Measurements from ENCODE around the gene KIF21A. TPM values are rescaled to one million over a fixed set of nuclear protein-coding genes. Genes with fewer than 3 reads are reported as not detected.

KIF21A gene
- polyA plus RNA-seq, 1 donor from 2014 or later, result 130 TPM

DNA sequence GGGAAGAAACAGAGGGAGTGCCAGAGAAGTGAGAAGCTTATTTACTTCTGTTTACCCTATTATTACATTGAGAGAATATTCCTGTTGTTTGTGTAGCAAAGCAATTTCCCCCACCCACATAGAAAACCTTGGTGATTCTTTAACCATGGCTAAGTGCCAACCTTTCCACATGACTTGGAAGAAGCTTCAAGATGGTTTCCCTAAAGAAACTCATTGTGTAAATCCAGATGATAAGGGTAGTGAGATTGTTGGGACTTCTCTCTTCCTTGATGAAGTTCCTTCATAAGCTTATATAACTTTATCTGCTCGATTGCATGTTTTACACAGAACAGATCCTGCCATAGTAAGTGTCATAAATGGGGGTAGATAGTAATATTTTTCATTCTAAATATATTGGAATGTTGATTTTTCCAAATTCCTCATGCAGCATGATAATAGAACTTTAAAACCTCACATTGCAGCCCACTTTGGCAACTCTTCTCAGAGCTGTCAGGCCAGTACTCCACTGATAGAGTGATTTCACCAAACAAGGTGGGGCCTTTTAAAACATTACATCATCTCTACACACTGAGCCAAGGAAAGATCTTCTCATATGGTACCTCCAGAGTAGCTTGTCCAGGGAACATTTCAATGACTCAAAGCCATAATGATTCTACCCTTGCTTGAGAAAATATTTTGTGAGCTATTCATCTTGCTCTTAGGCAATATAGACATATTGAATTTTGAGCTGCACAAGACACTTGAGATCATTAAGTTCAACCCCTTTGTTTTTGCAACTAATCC is 47.8 kb upstream of the KIF21A start:
- Histone ChIP-seq H3K27me3 (ENCODE audit: insufficient read depth, low read depth, low read length) (no peaks in the 10 kb centered on the region), H3F3A (ENCODE audit: insufficient read depth, low read length, poor library complexity, severe bottlenecking) (no peaks in the 10 kb centered on the region), H3K79me2 (replicated peaks; ENCODE audit: insufficient read depth, low read length) (no peaks in the 10 kb centered on the region), H3K9me3 (ENCODE audit: low read length) (no peaks in the 10 kb centered on the region), H4K20me1 (ENCODE audit: insufficient read depth) (no peaks in the 10 kb centered on the region), H3K27ac (ENCODE audit: low read length) (no peak overlapping the region), H2AFZ (ENCODE audit: low read depth, low read length) (no peak overlapping the region), H3K4me3 (ENCODE audit: low read length) (no peak overlapping the region), H3K9ac (ENCODE audit: low read length) (no peak overlapping the region), H3K36me3 (ENCODE audit: insufficient read depth, low read length) (no peaks in the 10 kb centered on the region), H3K9me2 (ENCODE audit: insufficient read depth, low read length) (no peaks in the 10 kb centered on the region), H3K4me2 (ENCODE audit: low read length) (no peak overlapping the region)
- TF ChIP-seq SMC3 (conservative IDR thresholded peaks at IDR 0.05; ENCODE audit: poor library complexity), result no peak
- no peak for TF ChIP-seq MXI1 (conservative IDR thresholded peaks at IDR 0.05; ENCODE audit: poor library complexity, severe bottlenecking)
- TF ChIP-seq, protein P1, sequence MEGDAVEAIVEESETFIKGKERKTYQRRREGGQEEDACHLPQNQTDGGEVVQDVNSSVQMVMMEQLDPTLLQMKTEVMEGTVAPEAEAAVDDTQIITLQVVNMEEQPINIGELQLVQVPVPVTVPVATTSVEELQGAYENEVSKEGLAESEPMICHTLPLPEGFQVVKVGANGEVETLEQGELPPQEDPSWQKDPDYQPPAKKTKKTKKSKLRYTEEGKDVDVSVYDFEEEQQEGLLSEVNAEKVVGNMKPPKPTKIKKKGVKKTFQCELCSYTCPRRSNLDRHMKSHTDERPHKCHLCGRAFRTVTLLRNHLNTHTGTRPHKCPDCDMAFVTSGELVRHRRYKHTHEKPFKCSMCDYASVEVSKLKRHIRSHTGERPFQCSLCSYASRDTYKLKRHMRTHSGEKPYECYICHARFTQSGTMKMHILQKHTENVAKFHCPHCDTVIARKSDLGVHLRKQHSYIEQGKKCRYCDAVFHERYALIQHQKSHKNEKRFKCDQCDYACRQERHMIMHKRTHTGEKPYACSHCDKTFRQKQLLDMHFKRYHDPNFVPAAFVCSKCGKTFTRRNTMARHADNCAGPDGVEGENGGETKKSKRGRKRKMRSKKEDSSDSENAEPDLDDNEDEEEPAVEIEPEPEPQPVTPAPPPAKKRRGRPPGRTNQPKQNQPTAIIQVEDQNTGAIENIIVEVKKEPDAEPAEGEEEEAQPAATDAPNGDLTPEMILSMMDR (IDR thresholded peaks at IDR 0.05; ENCODE audit: poor library complexity, severe bottlenecking), result no peak
- no peak for TF ChIP-seq POLR2AphosphoS5 (IDR thresholded peaks at IDR 0.05)
- no peak for TF ChIP-seq TAF1 (IDR thresholded peaks at IDR 0.05; ENCODE audit: low read depth)
- no peak for TF ChIP-seq RAD21 (conservative IDR thresholded peaks at IDR 0.05)
- TF ChIP-seq EZH2 (IDR thresholded peaks at IDR 0.05; ENCODE audit: borderline replicate concordance, insufficient read depth, low read length, poor library complexity, severe bottlenecking), result no peak
- no peak for TF ChIP-seq EP300 (conservative IDR thresholded peaks at IDR 0.05; ENCODE audit: poor library complexity, severe bottlenecking)
- TF ChIP-seq, protein P2, sequence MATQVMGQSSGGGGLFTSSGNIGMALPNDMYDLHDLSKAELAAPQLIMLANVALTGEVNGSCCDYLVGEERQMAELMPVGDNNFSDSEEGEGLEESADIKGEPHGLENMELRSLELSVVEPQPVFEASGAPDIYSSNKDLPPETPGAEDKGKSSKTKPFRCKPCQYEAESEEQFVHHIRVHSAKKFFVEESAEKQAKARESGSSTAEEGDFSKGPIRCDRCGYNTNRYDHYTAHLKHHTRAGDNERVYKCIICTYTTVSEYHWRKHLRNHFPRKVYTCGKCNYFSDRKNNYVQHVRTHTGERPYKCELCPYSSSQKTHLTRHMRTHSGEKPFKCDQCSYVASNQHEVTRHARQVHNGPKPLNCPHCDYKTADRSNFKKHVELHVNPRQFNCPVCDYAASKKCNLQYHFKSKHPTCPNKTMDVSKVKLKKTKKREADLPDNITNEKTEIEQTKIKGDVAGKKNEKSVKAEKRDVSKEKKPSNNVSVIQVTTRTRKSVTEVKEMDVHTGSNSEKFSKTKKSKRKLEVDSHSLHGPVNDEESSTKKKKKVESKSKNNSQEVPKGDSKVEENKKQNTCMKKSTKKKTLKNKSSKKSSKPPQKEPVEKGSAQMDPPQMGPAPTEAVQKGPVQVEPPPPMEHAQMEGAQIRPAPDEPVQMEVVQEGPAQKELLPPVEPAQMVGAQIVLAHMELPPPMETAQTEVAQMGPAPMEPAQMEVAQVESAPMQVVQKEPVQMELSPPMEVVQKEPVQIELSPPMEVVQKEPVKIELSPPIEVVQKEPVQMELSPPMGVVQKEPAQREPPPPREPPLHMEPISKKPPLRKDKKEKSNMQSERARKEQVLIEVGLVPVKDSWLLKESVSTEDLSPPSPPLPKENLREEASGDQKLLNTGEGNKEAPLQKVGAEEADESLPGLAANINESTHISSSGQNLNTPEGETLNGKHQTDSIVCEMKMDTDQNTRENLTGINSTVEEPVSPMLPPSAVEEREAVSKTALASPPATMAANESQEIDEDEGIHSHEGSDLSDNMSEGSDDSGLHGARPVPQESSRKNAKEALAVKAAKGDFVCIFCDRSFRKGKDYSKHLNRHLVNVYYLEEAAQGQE (IDR thresholded peaks at IDR 0.05; ENCODE audit: borderline replicate concordance), result no peak

DNA sequence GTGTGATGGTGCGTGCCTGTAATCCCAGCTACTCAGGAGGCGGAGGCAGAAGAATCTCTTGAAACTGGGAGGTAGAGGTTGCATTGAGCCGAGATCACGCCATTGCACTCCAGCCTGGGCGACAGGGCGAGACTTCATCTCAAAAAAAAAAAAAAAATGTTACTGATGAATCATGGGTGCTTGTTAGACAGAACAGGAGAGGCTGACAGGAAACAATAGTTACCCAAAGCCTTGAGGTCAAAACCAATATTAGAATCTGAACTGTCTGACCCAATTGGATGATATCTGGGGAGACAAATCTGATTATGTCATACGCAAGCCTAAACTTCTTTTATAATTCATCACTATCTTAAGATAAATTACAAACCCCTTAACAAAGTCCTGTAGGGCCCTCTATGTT is 40.7 kb upstream of the KIF21A start:
- no peaks in the 10 kb centered on the region for H3K9me2 ChIP-seq (ENCODE audit: insufficient read depth, low read length)
- no peak overlapping the region for H2AFZ ChIP-seq (ENCODE audit: low read depth, low read length)
- no peaks in the 10 kb centered on the region for H3F3A ChIP-seq (ENCODE audit: insufficient read depth, low read length, poor library complexity, severe bottlenecking)
- H3K9me3 ChIP-seq (ENCODE audit: low read length), result no peaks in the 10 kb centered on the region
- no peaks in the 10 kb centered on the region for H3K27me3 ChIP-seq (ENCODE audit: insufficient read depth, low read depth, low read length)
- H4K20me1 ChIP-seq (ENCODE audit: insufficient read depth), result no peaks in the 10 kb centered on the region
- H3K27ac ChIP-seq (ENCODE audit: low read length), result no peak overlapping the region
- no peaks in the 10 kb centered on the region for H3K36me3 ChIP-seq (ENCODE audit: insufficient read depth, low read length)
- no peak overlapping the region for H3K4me2 ChIP-seq (ENCODE audit: low read length)
- no peaks in the 10 kb centered on the region for H3K79me2 ChIP-seq (replicated peaks; ENCODE audit: insufficient read depth, low read length)
- TF ChIP-seq, protein P1 (IDR thresholded peaks at IDR 0.05; ENCODE audit: poor library complexity, severe bottlenecking), result no peak
- no peak for TF ChIP-seq POLR2AphosphoS5 (IDR thresholded peaks at IDR 0.05)
- no peak for TF ChIP-seq EZH2 (IDR thresholded peaks at IDR 0.05; ENCODE audit: borderline replicate concordance, insufficient read depth, low read length, poor library complexity, severe bottlenecking)
- no peak for TF ChIP-seq RAD21 (conservative IDR thresholded peaks at IDR 0.05)
- no peak for TF ChIP-seq MXI1 (conservative IDR thresholded peaks at IDR 0.05; ENCODE audit: poor library complexity, severe bottlenecking)
- TF ChIP-seq EP300 (conservative IDR thresholded peaks at IDR 0.05; ENCODE audit: poor library complexity, severe bottlenecking), result no peak
- no peak for TF ChIP-seq SMC3 (conservative IDR thresholded peaks at IDR 0.05; ENCODE audit: poor library complexity)
- TF ChIP-seq, protein P2 (IDR thresholded peaks at IDR 0.05; ENCODE audit: borderline replicate concordance), result no peak
- no peak for TF ChIP-seq TAF1 (IDR thresholded peaks at IDR 0.05; ENCODE audit: low read depth)
- H3K9ac ChIP-seq (ENCODE audit: low read length), result no peak overlapping the region
- no peak overlapping the region for H3K4me3 ChIP-seq (ENCODE audit: low read length)

Data from neural cell (in vitro differentiated cells).